Erythroblast (primary cell): ENCODE measurements around the gene HNMT.

Source experiments
- GATA1 ChIP-seq: IDR thresholded peaks from 2 replicates; pipeline ENCODE4 v1.6.1; 2011; ENCODE audit warnings: low read depth, mild to moderate bottlenecking, control low read depth, low read length, moderate library complexity
- POLR2A ChIP-seq: IDR thresholded peaks from 2 replicates; pipeline ENCODE4 v1.6.1; 2011; ENCODE audit warnings: mild to moderate bottlenecking, low read length

GRCh38 chr2:137947728-137948336 lies 16.4 kb upstream of the HNMT start:
- no peak for TF ChIP-seq POLR2A
- TF ChIP-seq GATA1, result no peak
